NCI-H2107 treated with DMSO at 0.1 percent for 48 hours (cell line): ENCODE results near the gene DUSP7.

Experiments
- DNase-seq: peaks from one replicate; lab custom pipeline; 2025; ENCODE audit not compliant: unreplicated experiment; lab: John Stamatoyannopoulos, UW

The DUSP7 gene

GRCh38 chr3:52029535-52029934, 26.8 kb downstream of the DUSP7 start:
- no peak for DNase-seq

GRCh38 chr3:52029053-52029452, 27.3 kb downstream of the DUSP7 start:
- no peak for DNase-seq

GRCh38 chr3:52028572-52028971, 27.8 kb downstream of the DUSP7 start:
- DNase-seq, result no peak

GRCh38 chr3:52026041-52026440, 30.3 kb downstream of the DUSP7 start:
- no peak for DNase-seq

GRCh38 chr3:52025453-52025852, 30.9 kb downstream of the DUSP7 start:
- DNase-seq, result no peak

- DNase-seq, result no peak
Observed at GRCh38 chr3:52024765-52025452, 31.5 kb downstream of the DUSP7 start.

GRCh38 chr3:52023860-52024764, 32.3 kb downstream of the DUSP7 start:
- DNase-seq, result no peak

- DNase-seq, result no peak
Observed at GRCh38 chr3:52023101-52023770, 33.1 kb downstream of the DUSP7 start.

- no peak for DNase-seq
Observed at GRCh38 chr3:52022323-52023100, 33.9 kb downstream of the DUSP7 start.

GRCh38 chr3:52021489-52022268, 34.7 kb downstream of the DUSP7 start:
- DNase-seq, result peak; percentile 40

- DNase-seq, result no peak
Observed at GRCh38 chr3:52020796-52021195, 35.6 kb downstream of the DUSP7 start.

GRCh38 chr3:52019352-52020080, 36.9 kb downstream of the DUSP7 start:
- DNase-seq, result no peak

- no peak for DNase-seq
Observed at GRCh38 chr3:52018319-52019000, 37.9 kb downstream of the DUSP7 start.

GRCh38 chr3:52017586-52017985, 38.8 kb downstream of the DUSP7 start:
- DNase-seq, result no peak

- DNase-seq, result no peak
Observed at GRCh38 chr3:52015438-52016228, 40.7 kb downstream of the DUSP7 start.

- no peak for DNase-seq
Observed at GRCh38 chr3:52014613-52015012, 41.8 kb downstream of the DUSP7 start.

- no peak for DNase-seq
Observed at GRCh38 chr3:52013802-52014598, 42.4 kb downstream of the DUSP7 start.
